ENCODE results near the gene CREB5. TPM values are rescaled to one million over a fixed set of nuclear protein-coding genes. Genes with fewer than 3 reads are reported as not detected.

Gene CREB5
- polyA plus RNA-seq, 4 donors, result 5.7 to 17.0 (median 8.4) TPM

DNA sequence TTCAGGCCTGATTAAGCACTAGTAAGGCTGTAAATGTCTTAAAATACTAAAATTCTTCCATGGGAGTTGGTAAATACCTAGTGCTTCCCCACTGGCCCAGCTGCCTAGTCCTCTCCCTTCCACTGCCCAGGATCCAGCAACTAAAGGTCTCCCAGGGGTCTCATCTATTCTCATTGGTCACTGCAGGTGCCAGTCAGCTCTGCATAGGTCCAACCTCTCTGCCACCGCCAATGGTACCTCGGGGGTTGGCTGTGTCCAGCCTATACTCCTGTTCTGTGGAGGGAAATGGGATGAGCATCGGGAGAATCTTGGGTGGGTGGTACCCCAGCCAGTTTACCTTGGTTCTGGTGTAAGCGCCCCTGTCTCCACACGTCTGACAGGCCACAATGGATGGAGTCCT is 6.1 kb upstream of the CREB5 start:
- DNase-seq (ENCODE audit: low read depth in 4 of 4, low spot score in 2 of 4), result no peak

DNA sequence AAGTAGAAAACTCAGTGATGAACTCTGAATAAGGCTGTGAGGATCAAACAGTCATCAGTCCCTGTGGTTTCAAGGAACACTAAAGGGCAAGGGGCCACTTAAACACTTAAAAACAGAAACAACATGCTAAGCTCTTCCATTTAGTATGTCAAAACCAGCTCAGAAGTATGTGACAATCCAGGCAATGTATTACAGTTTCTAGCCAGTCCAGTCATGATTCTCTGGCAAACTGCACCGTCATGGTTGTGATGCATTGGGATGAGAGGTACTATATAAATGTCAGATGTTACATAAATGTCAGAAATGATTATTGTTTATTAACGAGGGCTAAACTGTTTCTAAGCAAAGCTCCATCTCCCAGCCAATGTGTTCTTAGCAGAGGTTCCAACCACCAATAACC is 4.7 kb upstream of the CREB5 start:
- no peak for DNase-seq (ENCODE audit: low read depth in 4 of 4, low spot score in 2 of 4)

- DNase-seq (ENCODE audit: low read depth in 4 of 4, low spot score in 2 of 4), result peak in 1 of 4 donors; percentile 52
These were observed 4.0 kb upstream of the CREB5 start for GRCh38 chr7:28408105-28408959.

DNA sequence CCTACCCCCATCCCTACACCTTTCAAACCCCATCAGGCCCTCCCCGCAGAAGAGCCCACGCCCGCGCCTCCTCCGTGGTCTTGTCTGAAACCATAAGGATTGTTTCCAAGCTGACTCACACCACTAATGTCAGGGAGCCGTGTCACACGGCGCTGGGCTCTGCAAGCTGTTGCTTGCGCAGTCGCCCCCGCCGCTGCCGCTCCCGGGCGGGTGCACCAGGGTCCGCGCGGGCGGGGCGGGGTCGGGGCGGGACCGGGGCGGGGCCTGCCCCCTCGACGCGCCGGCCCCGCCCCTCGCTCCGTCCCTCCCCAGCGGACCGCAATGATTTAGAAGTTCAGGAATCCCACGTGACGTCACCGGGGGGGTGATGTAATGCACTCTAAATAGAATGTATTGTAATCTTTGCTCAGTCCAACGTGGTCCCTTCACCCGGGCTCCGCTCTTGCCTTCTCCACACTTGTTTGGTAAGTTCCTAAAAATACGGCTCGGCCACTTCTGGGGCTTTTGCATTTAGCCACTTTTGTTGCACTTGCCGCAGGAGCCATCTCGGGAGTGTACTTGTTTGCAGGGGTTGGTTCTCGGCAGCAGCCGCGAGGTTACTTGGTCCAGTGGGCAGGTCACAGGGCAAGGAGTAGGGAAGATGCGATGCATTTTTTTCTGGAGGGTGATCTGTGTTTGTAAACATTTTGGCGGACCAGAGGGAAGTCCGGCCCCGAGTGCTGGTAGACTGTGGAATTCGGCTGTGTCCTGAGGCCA is 3.2 kb upstream of the CREB5 start:
- peak; percentile 79 to 91 (median 85) for DNase-seq (ENCODE audit: low read depth in 4 of 4, low spot score in 2 of 4)

GRCh38 chr7:28409716-28410627 is 2.3 kb upstream of the CREB5 start:
- DNase-seq (ENCODE audit: low read depth in 4 of 4, low spot score in 2 of 4), result no peak

GRCh38 chr7:28410628-28411531 is 1.4 kb upstream of the CREB5 start:
- peak in 1 of 4 donors; percentile 64 for DNase-seq (ENCODE audit: low read depth in 4 of 4, low spot score in 2 of 4)

- no peak for DNase-seq (ENCODE audit: low read depth in 4 of 4, low spot score in 2 of 4)
These were observed 693 bp downstream of the CREB5 start for GRCh38 chr7:28413011-28413410.

GRCh38 chr7:28414453-28414852 is 2.1 kb downstream of the CREB5 start:
- no peak for DNase-seq (ENCODE audit: low read depth in 4 of 4, low spot score in 2 of 4)

DNA sequence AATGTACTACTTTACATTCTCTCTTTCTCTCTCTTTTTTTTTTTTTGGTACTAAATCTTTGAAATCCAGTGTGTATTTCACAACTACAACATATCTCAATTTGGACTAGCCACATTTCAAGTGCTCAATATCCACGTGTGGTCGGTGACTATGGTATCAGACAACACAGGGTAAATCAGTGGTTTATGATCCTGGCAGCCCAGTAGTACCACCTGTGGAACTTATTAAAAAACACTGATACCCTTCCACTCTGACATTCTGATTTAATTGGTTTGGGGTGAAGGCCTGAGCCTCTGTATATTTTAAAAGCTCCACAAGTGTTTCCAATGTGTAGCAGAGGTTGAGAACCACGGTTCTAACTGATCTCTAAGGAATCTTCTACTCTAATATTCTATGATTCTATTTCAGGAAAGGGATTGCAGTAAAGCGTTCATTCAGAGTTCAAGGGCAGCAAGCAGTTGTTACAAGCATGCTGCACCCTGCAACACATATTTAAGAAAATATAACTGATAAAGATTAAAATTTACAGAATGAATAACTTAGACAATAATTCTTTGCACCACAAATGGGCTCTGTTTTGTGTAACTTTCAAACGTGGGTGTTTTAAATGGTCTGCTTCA is 5.1 kb downstream of the CREB5 start:
- no peak for DNase-seq (ENCODE audit: low read depth in 4 of 4, low spot score in 2 of 4)

GRCh38 chr7:28418311-28418710 is 6.0 kb downstream of the CREB5 start:
- DNase-seq (ENCODE audit: low read depth in 4 of 4, low spot score in 2 of 4), result no peak

GRCh38 chr7:28418966-28419365 is 6.6 kb downstream of the CREB5 start:
- no peak for DNase-seq (ENCODE audit: low read depth in 4 of 4, low spot score in 2 of 4)

- DNase-seq (ENCODE audit: low read depth in 4 of 4, low spot score in 2 of 4), result no peak
These were observed 7.4 kb downstream of the CREB5 start for GRCh38 chr7:28419716-28420115.

DNA sequence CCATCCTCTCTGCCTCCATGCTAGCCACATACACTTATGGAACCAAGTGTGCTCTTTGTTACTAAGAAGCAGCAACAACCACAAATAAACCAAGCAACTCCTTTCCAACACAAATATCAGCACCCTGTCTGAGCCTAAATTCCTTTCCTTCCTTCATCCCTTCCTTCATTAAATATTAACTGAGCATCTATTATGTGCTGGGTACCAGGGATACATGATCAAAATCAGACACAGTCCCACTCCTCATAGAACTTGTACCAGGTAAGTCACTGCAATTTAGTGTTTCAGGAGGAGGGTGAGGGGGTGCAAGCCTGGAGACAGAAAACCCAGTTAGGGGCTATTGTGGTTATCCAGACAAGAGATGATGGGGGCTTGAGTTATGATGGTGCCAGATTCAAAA is 10.8 kb downstream of the CREB5 start:
- DNase-seq (ENCODE audit: low read depth in 4 of 4, low spot score in 2 of 4), result no peak

- DNase-seq (ENCODE audit: low read depth in 4 of 4, low spot score in 2 of 4), result no peak
These were observed 11.7 kb downstream of the CREB5 start for GRCh38 chr7:28423918-28424514.

DNA sequence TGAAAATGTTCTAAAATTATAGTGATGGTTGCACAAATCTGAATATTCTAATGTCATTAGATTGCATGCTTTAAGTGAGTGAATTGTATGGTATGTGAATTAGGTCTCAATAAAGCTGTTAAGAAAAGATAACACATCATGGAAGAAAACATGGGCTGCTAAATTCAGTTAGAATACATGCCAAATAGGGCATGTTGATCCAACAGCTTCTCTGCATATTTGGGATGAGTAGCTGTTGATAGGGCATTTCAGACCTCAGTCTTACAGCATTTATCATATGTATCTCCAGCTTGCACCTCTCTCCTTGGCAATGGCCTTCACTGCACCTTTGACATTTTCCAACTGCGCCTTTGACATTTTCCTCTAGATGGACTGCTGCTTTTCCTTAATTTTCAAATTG is 13.2 kb downstream of the CREB5 start:
- no peak for DNase-seq (ENCODE audit: low read depth in 4 of 4, low spot score in 2 of 4)

GRCh38 chr7:28427236-28427635 is 14.9 kb downstream of the CREB5 start:
- no peak for DNase-seq (ENCODE audit: low read depth in 4 of 4, low spot score in 2 of 4)

- no peak for DNase-seq (ENCODE audit: low read depth in 4 of 4, low spot score in 2 of 4)
These were observed 18.3 kb downstream of the CREB5 start for GRCh38 chr7:28430616-28431015.

- DNase-seq (ENCODE audit: low read depth in 4 of 4, low spot score in 2 of 4), result no peak
These were observed 19.8 kb downstream of the CREB5 start for GRCh38 chr7:28432105-28432504.

DNA sequence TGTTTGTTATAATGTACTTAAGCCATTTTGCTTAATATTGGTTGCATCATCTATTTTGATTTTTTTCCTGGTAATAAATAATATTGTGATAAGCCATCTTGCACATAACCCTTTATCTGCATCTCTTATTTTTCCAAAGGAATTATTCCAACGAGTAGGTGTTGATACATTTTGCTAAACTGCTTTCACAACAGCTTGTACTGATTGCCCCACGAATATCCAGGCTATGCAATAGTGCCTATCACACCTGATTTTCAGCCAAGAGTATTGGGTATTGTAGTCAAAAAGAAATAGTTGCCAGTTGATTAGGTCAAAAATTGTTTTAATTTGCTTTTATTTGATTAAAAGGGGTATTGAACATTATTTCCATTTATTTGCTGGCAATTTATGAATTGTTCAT is 20.7 kb downstream of the CREB5 start:
- DNase-seq (ENCODE audit: low read depth in 4 of 4, low spot score in 2 of 4), result no peak
